Osteoblast (primary cell): Measurements from ENCODE around the gene PKP3. TPM values are rescaled to one million over a fixed set of nuclear protein-coding genes. Genes with fewer than 3 reads are reported as not detected.
"Not testable (repeated sequence)": the region's sequence is repeated elsewhere in the genome, so short reads cannot be mapped to it uniquely, and the experiment has no call there.

ENCODE experiments used
- DNase-seq: peaks from one replicate; pipeline ENCODE4 v3.0.0; 2011; ENCODE audit warnings: low spot score, mixed read lengths; ENCODE audit not compliant: insufficient read length; ENCODE audit errors: missing footprints
- H2AFZ ChIP-seq: 2 replicates; pipeline ENCODE4 v1.6.0; 2011; ENCODE audit warnings: mild to moderate bottlenecking, low read length
- H3K27ac ChIP-seq: 2 replicates; pipeline ENCODE4 v1.5.1; 2011; ENCODE audit warnings: mild to moderate bottlenecking, low read depth, low read length, moderate library complexity
- H3K27me3 ChIP-seq: 2 replicates; pipeline ENCODE4 v1.6.0; 2012; ENCODE audit warnings: mild to moderate bottlenecking, control low read depth, inconsistent platforms, low read length, moderate library complexity; ENCODE audit not compliant: insufficient read depth
- H3K36me3 ChIP-seq: 2 replicates; pipeline ENCODE4 v1.5.1; 2011; ENCODE audit warnings: mild to moderate bottlenecking, low read length, control low read depth, moderate library complexity; ENCODE audit not compliant: insufficient read depth
- H3K4me1 ChIP-seq: 2 replicates; pipeline ENCODE4 v1.5.1; 2011; ENCODE audit warnings: mild to moderate bottlenecking, low read length, control low read depth, moderate library complexity; ENCODE audit not compliant: insufficient read depth
- H3K4me2 ChIP-seq: 2 replicates; pipeline ENCODE4 v1.6.0; 2011; ENCODE audit warnings: mild to moderate bottlenecking, low read length; ENCODE audit not compliant: insufficient read depth
- H3K4me3 ChIP-seq: fragments of 200-600 bp; sonication (generic); 3 replicates; pipeline ENCODE4 v1.5.1; 2012; ENCODE audit warnings: mild to moderate bottlenecking, low read length, inconsistent platforms; ENCODE audit not compliant: insufficient read depth
- H3K79me2 ChIP-seq: 2 replicates; pipeline ENCODE4 v1.6.0; 2012; ENCODE audit warnings: mild to moderate bottlenecking, low read length, control low read depth, inconsistent platforms; ENCODE audit not compliant: insufficient read depth
- H3K9me3 ChIP-seq: 2 replicates; pipeline ENCODE4 v1.5.1; 2011; ENCODE audit warnings: low read depth, low read length, control low read depth
- H4K20me1 ChIP-seq: 2 replicates; pipeline ENCODE4 v1.6.0; 2012; ENCODE audit warnings: mild to moderate bottlenecking, low read length, control low read depth; ENCODE audit not compliant: insufficient read depth
- total RNA-seq: library from RNA; depleted of rRNA; stranded (reverse); fragments of >200 nt; gene quantifications from 2 replicates; pipeline ENCODE4 v1.2.3, GENCODE V29; 2012
- TF ChIP-seq, protein P1 (sequence below): IDR thresholded peaks from 2 replicates; pipeline ENCODE4 v1.5.1; 2011; ENCODE audit warnings: mild to moderate bottlenecking, low read depth, low read length, moderate library complexity; ENCODE audit errors: extremely low read depth

Gene PKP3
- total RNA-seq, 1 donor: 2.5 TPM

GRCh38 chr11:386483-386882, 7.5 kb upstream of the PKP3 start:
- H2AFZ ChIP-seq: no peak overlapping the region
- H3K27ac ChIP-seq: no peak overlapping the region

DNA sequence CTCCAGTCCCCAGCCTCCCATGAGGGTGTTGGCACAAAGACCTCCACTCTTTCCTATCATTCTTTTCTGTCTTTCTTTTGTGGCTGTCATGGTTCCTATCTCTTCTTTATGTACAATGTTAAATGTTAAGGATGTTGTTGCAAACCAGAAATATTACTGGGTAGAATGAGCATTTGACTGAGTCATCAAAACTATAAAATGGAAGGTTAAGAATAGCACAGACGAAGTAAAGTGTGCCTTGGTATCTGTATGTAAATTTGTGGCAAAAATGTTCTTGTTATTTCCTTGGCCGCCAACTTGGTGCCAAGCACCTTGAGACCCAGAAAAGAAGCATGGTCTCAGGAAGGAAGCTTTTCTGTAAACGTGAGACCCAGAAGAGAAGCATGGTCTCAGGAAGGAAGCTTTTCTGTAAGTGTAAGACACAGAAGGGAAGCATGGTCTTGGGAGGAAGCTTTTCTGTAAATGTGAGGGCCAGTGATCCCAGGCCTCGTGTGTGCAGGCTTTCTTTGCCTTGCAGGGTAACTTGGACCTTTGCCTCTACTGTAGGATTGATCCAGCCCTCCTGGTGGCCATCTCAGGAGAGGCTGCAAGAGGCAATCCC, 6.7 kb upstream of the PKP3 start:
- Histone ChIP-seq H3K4me3 (no peak overlapping the region), H2AFZ (peak overlapping the region; percentile 31), H3K27ac (no peak overlapping the region), H3K4me2 (no peak overlapping the region), H3K27me3 (peaks cover 3% of the 10 kb centered on the region), H3K36me3 (no peaks in the 10 kb centered on the region), H3K4me1 (peaks cover 4% of the 10 kb centered on the region), H3K79me2 (no peaks in the 10 kb centered on the region), H4K20me1 (no peaks in the 10 kb centered on the region), H3K9me3 (peaks cover 4% of the 10 kb centered on the region)
- TF ChIP-seq, protein P1, sequence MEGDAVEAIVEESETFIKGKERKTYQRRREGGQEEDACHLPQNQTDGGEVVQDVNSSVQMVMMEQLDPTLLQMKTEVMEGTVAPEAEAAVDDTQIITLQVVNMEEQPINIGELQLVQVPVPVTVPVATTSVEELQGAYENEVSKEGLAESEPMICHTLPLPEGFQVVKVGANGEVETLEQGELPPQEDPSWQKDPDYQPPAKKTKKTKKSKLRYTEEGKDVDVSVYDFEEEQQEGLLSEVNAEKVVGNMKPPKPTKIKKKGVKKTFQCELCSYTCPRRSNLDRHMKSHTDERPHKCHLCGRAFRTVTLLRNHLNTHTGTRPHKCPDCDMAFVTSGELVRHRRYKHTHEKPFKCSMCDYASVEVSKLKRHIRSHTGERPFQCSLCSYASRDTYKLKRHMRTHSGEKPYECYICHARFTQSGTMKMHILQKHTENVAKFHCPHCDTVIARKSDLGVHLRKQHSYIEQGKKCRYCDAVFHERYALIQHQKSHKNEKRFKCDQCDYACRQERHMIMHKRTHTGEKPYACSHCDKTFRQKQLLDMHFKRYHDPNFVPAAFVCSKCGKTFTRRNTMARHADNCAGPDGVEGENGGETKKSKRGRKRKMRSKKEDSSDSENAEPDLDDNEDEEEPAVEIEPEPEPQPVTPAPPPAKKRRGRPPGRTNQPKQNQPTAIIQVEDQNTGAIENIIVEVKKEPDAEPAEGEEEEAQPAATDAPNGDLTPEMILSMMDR: no peak
- no peak for DNase-seq

More at GRCh38 chr11:386483-386882, 7.5 kb upstream of the PKP3 start:
- no peak overlapping the region for H3K4me3 ChIP-seq
- no peaks in the 10 kb centered on the region for H3K36me3 ChIP-seq
- peaks cover 3% of the 10 kb centered on the region for H3K27me3 ChIP-seq
- H3K4me2 ChIP-seq: no peak overlapping the region
- DNase-seq: no peak
- H4K20me1 ChIP-seq: no peaks in the 10 kb centered on the region
- TF ChIP-seq, protein P1: no peak
- H3K79me2 ChIP-seq: no peaks in the 10 kb centered on the region
- peaks cover 4% of the 10 kb centered on the region for H3K9me3 ChIP-seq
- peaks cover 4% of the 10 kb centered on the region for H3K4me1 ChIP-seq

DNA sequence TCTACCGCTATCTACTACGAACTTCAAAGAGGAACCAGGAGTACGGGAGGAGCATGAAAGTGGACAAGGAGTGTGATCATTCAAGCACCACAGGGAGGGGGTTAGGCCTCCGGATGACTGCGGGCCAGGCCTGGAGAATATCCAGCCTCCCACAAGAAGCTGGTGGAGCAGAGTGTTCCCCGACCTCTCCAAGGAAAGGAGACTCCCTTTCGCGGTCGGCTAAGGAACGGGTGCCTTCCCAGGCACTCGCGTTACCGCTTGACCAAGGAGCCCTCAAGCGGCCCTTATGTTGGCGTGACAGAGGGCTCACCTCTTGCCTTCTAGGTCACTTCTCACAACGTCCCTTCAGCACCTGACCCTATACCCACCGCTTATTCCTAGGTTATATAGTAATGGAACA, 4.6 kb upstream of the PKP3 start:
- not testable (repeated sequence) for H2AFZ ChIP-seq, H3K4me3 ChIP-seq

GRCh38 chr11:390175-390574, 3.8 kb upstream of the PKP3 start:
- Histone ChIP-seq H3K27me3 (peaks cover 3% of the 10 kb centered on the region), H2AFZ (no peak overlapping the region), H3K4me2 (no peak overlapping the region), H3K36me3 (no peaks in the 10 kb centered on the region), H3K9me3 (peaks cover 4% of the 10 kb centered on the region), H3K79me2 (no peaks in the 10 kb centered on the region), H3K4me3 (no peak overlapping the region), H3K4me1 (peaks cover 26% of the 10 kb centered on the region), H4K20me1 (no peaks in the 10 kb centered on the region), H3K27ac (no peak overlapping the region)
- DNase-seq: no peak
- TF ChIP-seq, protein P1: no peak

More for the DNA sequence above, 4.6 kb upstream of the PKP3 start:
- not testable (repeated sequence) for H3K9me3 ChIP-seq, H4K20me1 ChIP-seq, DNase-seq, H3K27ac ChIP-seq, H3K4me2 ChIP-seq, H3K79me2 ChIP-seq, H3K36me3 ChIP-seq, H3K27me3 ChIP-seq
- H3K4me1 ChIP-seq: peaks cover 19% of the 10 kb centered on the region
